Activated CD4-positive, alpha-beta T cell treated with anti-CD3 and anti-CD28 coated beads, Interleukin-2, amount 50 U/mL, for 1 hour (primary cell): ENCODE results near the gene GRIP1.

Source experiments
- DNase-seq: peaks from one replicate; pipeline ENCODE4 v3.0.0-alpha.2; 2020

Gene GRIP1

GRCh38 chr12:66598608-66599007 is 80.3 kb downstream of the GRIP1 start:
- DNase-seq, result no peak

- no peak for DNase-seq
Observed at GRCh38 chr12:66598079-66598478, 80.8 kb downstream of the GRIP1 start.

GRCh38 chr12:66596199-66596598 is 82.7 kb downstream of the GRIP1 start:
- DNase-seq, result no peak

- DNase-seq, result no peak
Observed at GRCh38 chr12:66594688-66595087, 84.2 kb downstream of the GRIP1 start.

- DNase-seq, result no peak
Observed at GRCh38 chr12:66590275-66590985, 88.4 kb downstream of the GRIP1 start.

GRCh38 chr12:66589095-66589494 is 89.8 kb downstream of the GRIP1 start:
- no peak for DNase-seq

GRCh38 chr12:66587912-66588311 is 91.0 kb downstream of the GRIP1 start:
- no peak for DNase-seq

- DNase-seq, result no peak
Observed at GRCh38 chr12:66584673-66585072, 94.2 kb downstream of the GRIP1 start.

GRCh38 chr12:66573605-66574004 is 105.3 kb downstream of the GRIP1 start:
- no peak for DNase-seq

- no peak for DNase-seq
Observed at GRCh38 chr12:66572845-66573244, 106.0 kb downstream of the GRIP1 start.

- no peak for DNase-seq
Observed at GRCh38 chr12:66571361-66571915, 107.4 kb downstream of the GRIP1 start.

GRCh38 chr12:66563220-66563619 is 115.7 kb downstream of the GRIP1 start:
- no peak for DNase-seq

GRCh38 chr12:66555113-66555512 is 123.8 kb downstream of the GRIP1 start:
- DNase-seq, result no peak

- DNase-seq, result no peak
Observed at GRCh38 chr12:66552716-66553115, 126.2 kb downstream of the GRIP1 start.

- no peak for DNase-seq
Observed at GRCh38 chr12:66550626-66551025, 128.2 kb downstream of the GRIP1 start.

GRCh38 chr12:66549050-66549389 is 129.9 kb downstream of the GRIP1 start:
- no peak for DNase-seq

- DNase-seq, result no peak
Observed at GRCh38 chr12:66548338-66549049, 130.4 kb downstream of the GRIP1 start.

- DNase-seq, result no peak
Observed at GRCh38 chr12:66541426-66541825, 137.4 kb downstream of the GRIP1 start.

GRCh38 chr12:66539431-66539830 is 139.4 kb downstream of the GRIP1 start:
- no peak for DNase-seq

GRCh38 chr12:66538970-66539369 is 139.9 kb downstream of the GRIP1 start:
- no peak for DNase-seq

- DNase-seq, result no peak
Observed at GRCh38 chr12:66537876-66538275, 141.0 kb downstream of the GRIP1 start.

- no peak for DNase-seq
Observed at GRCh38 chr12:66533767-66534166, 145.1 kb downstream of the GRIP1 start.

GRCh38 chr12:66531766-66532165 is 147.1 kb downstream of the GRIP1 start:
- no peak for DNase-seq

GRCh38 chr12:66529934-66530333 is 148.9 kb downstream of the GRIP1 start:
- no peak for DNase-seq
